GM23338 (cell line): ENCODE results near the gene SAMD13. TPM values are rescaled to one million over a fixed set of nuclear protein-coding genes. Genes with fewer than 3 reads are reported as not detected.

Source experiments
- ATAC-seq: fragments of 200-7000 bp; cut with Tn5 transposase; 3 replicates; pipeline ENCODE4 v1.9.1; 2020
- DNase-seq: peaks from one replicate; pipeline ENCODE4 v3.0.0-alpha.2; 2015; ENCODE audit warnings: low spot score
- H2AFZ ChIP-seq: fragments of 200-600 bp; sonication (generic); 2 replicates; pipeline ENCODE4 v1.8.0; 2016; ENCODE audit warnings: antibody characterized with exemption, mild to moderate bottlenecking, moderate library complexity
- H3F3A ChIP-seq: fragments of 200-600 bp; sonication (generic); replicated peaks from 2 replicates; pipeline ENCODE4 v1.8.0; 2017; ENCODE audit warnings: antibody characterized with exemption, mixed run types, low read depth
- H3K27ac ChIP-seq: fragments of 200-600 bp; sonication (generic); 2 replicates; pipeline ENCODE4 v1.6.1; 2016; ENCODE audit warnings: low read depth
- H3K27me3 ChIP-seq: fragments of 200-600 bp; sonication (generic); 2 replicates; pipeline ENCODE4 v1.8.0; 2016; ENCODE audit warnings: mild to moderate bottlenecking, mixed run types, moderate library complexity; ENCODE audit not compliant: insufficient read depth
- H3K36me3 ChIP-seq: fragments of 200-600 bp; sonication (generic); 2 replicates; pipeline ENCODE4 v1.8.0; 2016; ENCODE audit warnings: mild to moderate bottlenecking; ENCODE audit not compliant: insufficient read depth
- H3K4me1 ChIP-seq: fragments of 200-600 bp; sonication (generic); 2 replicates; pipeline ENCODE4 v1.8.0; 2016; ENCODE audit warnings: mild to moderate bottlenecking, moderate library complexity; ENCODE audit not compliant: insufficient read depth
- H3K4me2 ChIP-seq: fragments of 200-600 bp; sonication (generic); 2 replicates; pipeline ENCODE4 v1.7.1; 2017; ENCODE audit warnings: mixed run types
- H3K4me3 ChIP-seq: fragments of 200-600 bp; sonication (generic); 2 replicates; pipeline ENCODE4 v1.6.1; 2016; ENCODE audit warnings: mixed run types
- H3K79me2 ChIP-seq: fragments of 200-600 bp; sonication (generic); replicated peaks from 2 replicates; pipeline ENCODE4 v1.8.0; 2017; ENCODE audit warnings: mild to moderate bottlenecking; ENCODE audit not compliant: insufficient read depth
- H3K9me2 ChIP-seq: fragments of 200-600 bp; sonication (generic); 2 replicates; pipeline ENCODE4 v1.8.0; 2017; ENCODE audit not compliant: insufficient read depth
- H4K20me1 ChIP-seq: fragments of 200-600 bp; sonication (generic); replicated peaks from 2 replicates; pipeline ENCODE4 v1.8.0; 2017; ENCODE audit warnings: mild to moderate bottlenecking; ENCODE audit not compliant: insufficient read depth
- H3K27ac Mint-ChIP-seq: 2 replicates; pipeline ENCODE4 v1.8.0; 2020; ENCODE audit warnings: inconsistent platforms, mild to moderate bottlenecking, moderate library complexity, mixed read lengths
- H3K27me3 Mint-ChIP-seq: 3 replicates; pipeline ENCODE4 v1.8.0; 2022; ENCODE audit warnings: low read depth, mild to moderate bottlenecking, moderate library complexity, mixed read lengths, inconsistent platforms; ENCODE audit not compliant: insufficient read depth, poor library complexity
- H3K36me3 Mint-ChIP-seq: 3 replicates; pipeline ENCODE4 v1.8.0; 2021; ENCODE audit warnings: low read depth, mild to moderate bottlenecking, inconsistent platforms, moderate library complexity, mixed read lengths
- H3K4me1 Mint-ChIP-seq: 3 replicates; pipeline ENCODE4 v1.8.0; 2020; ENCODE audit warnings: mild to moderate bottlenecking, inconsistent platforms, mixed read lengths
- H3K4me3 Mint-ChIP-seq: 3 replicates; pipeline ENCODE4 v1.8.0; 2021; ENCODE audit warnings: moderate library complexity, mild to moderate bottlenecking, inconsistent platforms, mixed read lengths
- H3K9me3 Mint-ChIP-seq: 3 replicates; pipeline ENCODE4 v1.8.0; 2020; ENCODE audit warnings: moderate library complexity, mild to moderate bottlenecking, inconsistent platforms, mixed read lengths
- CREB1 ChIP-seq: fragments of 250-450 bp; sonication (Bioruptor Pico); IDR thresholded peaks from 2 replicates; pipeline ENCODE4 v1.5.0; 2020; ENCODE audit warnings: low read depth, mild to moderate bottlenecking, moderate library complexity
- ETS1 ChIP-seq: IDR thresholded peaks from 2 replicates; pipeline ENCODE4 v1.6.1; 2016; ENCODE audit warnings: antibody characterized with exemption
- EZH2 ChIP-seq: fragments of 200-600 bp; sonication (generic); IDR thresholded peaks from one replicate; pipeline ENCODE4 v1.8.0; 2017; ENCODE audit warnings: antibody characterized with exemption, mild to moderate bottlenecking, low read depth; ENCODE audit not compliant: unreplicated experiment
- EZH2phosphoT487 ChIP-seq: fragments of 200-600 bp; sonication (generic); IDR thresholded peaks from one replicate; pipeline ENCODE4 v1.8.1; 2018; ENCODE audit warnings: antibody characterized with exemption; ENCODE audit not compliant: unreplicated experiment
- JUNB ChIP-seq: IDR thresholded peaks from one replicate; pipeline ENCODE4 v1.6.1; 2016; ENCODE audit warnings: antibody characterized with exemption; ENCODE audit not compliant: unreplicated experiment
- NANOG ChIP-seq: IDR thresholded peaks from 2 replicates; pipeline ENCODE4 v1.6.1; 2016; ENCODE audit warnings: antibody characterized with exemption, borderline replicate concordance
- POLR2AphosphoS5 ChIP-seq: IDR thresholded peaks from 2 replicates; pipeline ENCODE4 v1.6.1; 2016; ENCODE audit warnings: antibody characterized with exemption, low read depth
- REST ChIP-seq: IDR thresholded peaks from one replicate; pipeline ENCODE4 v1.6.1; 2018; ENCODE audit warnings: antibody characterized with exemption; ENCODE audit not compliant: unreplicated experiment
- STAT1 ChIP-seq: IDR thresholded peaks from one replicate; pipeline ENCODE4 v1.6.1; 2016; ENCODE audit warnings: antibody characterized with exemption; ENCODE audit not compliant: unreplicated experiment
- ZNF114 ChIP-seq: fragments of 250-450 bp; sonication (Bioruptor Pico); IDR thresholded peaks from 2 replicates; pipeline ENCODE4 v1.5.0; 2020; ENCODE audit warnings: mild to moderate bottlenecking, moderate library complexity
- ZNF331 ChIP-seq: fragments of 250-450 bp; sonication (Bioruptor Pico); IDR thresholded peaks from 2 replicates; pipeline ENCODE4 v1.5.0; 2020; ENCODE audit warnings: low read depth, mild to moderate bottlenecking, moderate library complexity
- polyA plus RNA-seq: library from polyadenylated mRNA; unstranded; fragments of >200 nt; fragmentation: Nextera tagmentation; extraction: Ambion mirVana; gene quantifications from 2 replicates; pipeline ENCODE4 v1.2.1, GENCODE V29; 2016
- total RNA-seq: library from RNA; depleted of rRNA; stranded (reverse); fragments of >200 nt; shearing (Covaris generic); gene quantifications from 2 replicates; pipeline ENCODE4 v1.2.3, GENCODE V29; 2014
- TF ChIP-seq, protein P1 (sequence below): fragments of 250-450 bp; sonication (Bioruptor Pico); IDR thresholded peaks from 2 replicates; pipeline ENCODE4 v1.5.0; 2020; ENCODE audit warnings: mild to moderate bottlenecking, moderate library complexity
- TF ChIP-seq, protein P2 (sequence below), 2 experiments: fragments of 200-600 bp in 1 of 2; sonication (generic) in 1 of 2; conservative IDR thresholded peaks; 2 replicates each; pipeline versions ENCODE4 v1.5.1 to v1.6.1; 2016 to 2017; ENCODE audit warnings: antibody characterized with exemption in 2 of 2, low read depth in 2 of 2, mild to moderate bottlenecking in 2 of 2, moderate library complexity in 1 of 2

The SAMD13 gene
- total and polyA plus RNA-seq, 2 experiments from 2014 or later = 2.5 to 3.6 TPM

DNA sequence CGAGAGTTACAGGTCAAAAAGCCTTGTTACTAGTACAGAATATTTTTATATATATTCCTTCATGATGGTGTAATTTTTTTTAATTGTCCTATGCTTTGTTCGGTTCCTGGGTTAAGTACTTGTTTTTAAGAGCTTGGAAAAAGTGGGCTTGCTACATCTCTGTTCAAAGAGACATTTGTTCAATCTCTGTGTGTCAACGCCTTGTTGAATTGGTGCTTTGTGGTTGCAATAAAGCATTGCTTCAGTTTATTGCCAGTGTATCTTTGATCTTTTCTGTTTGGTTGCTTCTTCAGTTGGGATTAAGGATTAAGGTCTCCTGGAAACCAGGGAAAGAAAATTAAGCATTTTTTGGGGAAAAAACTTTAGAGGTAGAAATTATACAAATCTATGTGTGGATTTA is 49.0 kb downstream of the SAMD13 start:
- Histone ChIP-seq H3K9me2 (no peaks in the 10 kb centered on the region), H3K4me1 (no peaks in the 10 kb centered on the region), H3K4me3 (no peak overlapping the region), H3K4me2 (no peak overlapping the region), H3F3A (no peaks in the 10 kb centered on the region), H3K79me2 (no peaks in the 10 kb centered on the region), H4K20me1 (no peaks in the 10 kb centered on the region), H3K27me3 (no peaks in the 10 kb centered on the region), H2AFZ (no peak overlapping the region), H3K36me3 (no peaks in the 10 kb centered on the region), H3K27ac (no peak overlapping the region)
- ATAC-seq = no peak
- TF ChIP-seq EZH2phosphoT487 (no peak), REST (no peak), CREB1 (CRISPR knock-in tag) (no peak), EZH2 (no peak), STAT1 (no peak), ZNF331 (no peak), JUNB (no peak), POLR2AphosphoS5 (no peak), ZNF114 (no peak), ETS1 (no peak), NANOG (no peak)
- TF ChIP-seq, protein P1, sequence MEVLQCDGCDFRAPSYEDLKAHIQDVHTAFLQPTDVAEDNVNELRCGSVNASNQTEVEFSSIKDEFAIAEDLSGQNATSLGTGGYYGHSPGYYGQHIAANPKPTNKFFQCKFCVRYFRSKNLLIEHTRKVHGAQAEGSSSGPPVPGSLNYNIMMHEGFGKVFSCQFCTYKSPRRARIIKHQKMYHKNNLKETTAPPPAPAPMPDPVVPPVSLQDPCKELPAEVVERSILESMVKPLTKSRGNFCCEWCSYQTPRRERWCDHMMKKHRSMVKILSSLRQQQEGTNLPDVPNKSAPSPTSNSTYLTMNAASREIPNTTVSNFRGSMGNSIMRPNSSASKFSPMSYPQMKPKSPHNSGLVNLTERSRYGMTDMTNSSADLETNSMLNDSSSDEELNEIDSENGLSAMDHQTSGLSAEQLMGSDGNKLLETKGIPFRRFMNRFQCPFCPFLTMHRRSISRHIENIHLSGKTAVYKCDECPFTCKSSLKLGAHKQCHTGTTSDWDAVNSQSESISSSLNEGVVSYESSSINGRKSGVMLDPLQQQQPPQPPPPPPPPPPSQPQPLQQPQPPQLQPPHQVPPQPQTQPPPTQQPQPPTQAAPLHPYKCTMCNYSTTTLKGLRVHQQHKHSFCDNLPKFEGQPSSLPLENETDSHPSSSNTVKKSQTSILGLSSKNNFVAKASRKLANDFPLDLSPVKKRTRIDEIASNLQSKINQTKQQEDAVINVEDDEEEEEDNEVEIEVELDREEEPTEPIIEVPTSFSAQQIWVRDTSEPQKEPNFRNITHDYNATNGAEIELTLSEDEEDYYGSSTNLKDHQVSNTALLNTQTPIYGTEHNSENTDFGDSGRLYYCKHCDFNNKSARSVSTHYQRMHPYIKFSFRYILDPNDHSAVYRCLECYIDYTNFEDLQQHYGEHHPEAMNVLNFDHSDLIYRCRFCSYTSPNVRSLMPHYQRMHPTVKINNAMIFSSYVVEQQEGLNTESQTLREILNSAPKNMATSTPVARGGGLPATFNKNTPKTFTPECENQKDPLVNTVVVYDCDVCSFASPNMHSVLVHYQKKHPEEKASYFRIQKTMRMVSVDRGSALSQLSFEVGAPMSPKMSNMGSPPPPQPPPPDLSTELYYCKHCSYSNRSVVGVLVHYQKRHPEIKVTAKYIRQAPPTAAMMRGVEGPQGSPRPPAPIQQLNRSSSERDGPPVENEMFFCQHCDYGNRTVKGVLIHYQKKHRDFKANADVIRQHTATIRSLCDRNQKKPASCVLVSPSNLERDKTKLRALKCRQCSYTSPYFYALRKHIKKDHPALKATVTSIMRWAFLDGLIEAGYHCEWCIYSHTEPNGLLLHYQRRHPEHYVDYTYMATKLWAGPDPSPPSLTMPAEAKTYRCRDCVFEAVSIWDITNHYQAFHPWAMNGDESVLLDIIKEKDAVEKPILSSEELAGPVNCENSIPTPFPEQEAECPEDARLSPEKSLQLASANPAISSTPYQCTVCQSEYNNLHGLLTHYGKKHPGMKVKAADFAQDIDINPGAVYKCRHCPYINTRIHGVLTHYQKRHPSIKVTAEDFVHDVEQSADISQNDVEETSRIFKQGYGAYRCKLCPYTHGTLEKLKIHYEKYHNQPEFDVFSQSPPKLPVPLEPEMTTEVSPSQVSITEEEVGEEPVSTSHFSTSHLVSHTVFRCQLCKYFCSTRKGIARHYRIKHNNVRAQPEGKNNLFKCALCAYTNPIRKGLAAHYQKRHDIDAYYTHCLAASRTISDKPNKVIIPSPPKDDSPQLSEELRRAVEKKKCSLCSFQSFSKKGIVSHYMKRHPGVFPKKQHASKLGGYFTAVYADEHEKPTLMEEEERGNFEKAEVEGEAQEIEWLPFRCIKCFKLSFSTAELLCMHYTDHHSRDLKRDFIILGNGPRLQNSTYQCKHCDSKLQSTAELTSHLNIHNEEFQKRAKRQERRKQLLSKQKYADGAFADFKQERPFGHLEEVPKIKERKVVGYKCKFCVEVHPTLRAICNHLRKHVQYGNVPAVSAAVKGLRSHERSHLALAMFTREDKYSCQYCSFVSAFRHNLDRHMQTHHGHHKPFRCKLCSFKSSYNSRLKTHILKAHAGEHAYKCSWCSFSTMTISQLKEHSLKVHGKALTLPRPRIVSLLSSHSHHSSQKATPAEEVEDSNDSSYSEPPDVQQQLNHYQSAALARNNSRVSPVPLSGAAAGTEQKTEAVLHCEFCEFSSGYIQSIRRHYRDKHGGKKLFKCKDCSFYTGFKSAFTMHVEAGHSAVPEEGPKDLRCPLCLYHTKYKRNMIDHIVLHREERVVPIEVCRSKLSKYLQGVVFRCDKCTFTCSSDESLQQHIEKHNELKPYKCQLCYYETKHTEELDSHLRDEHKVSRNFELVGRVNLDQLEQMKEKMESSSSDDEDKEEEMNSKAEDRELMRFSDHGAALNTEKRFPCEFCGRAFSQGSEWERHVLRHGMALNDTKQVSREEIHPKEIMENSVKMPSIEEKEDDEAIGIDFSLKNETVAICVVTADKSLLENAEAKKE (CRISPR knock-in tag) = no peak
- TF ChIP-seq, protein P2, sequence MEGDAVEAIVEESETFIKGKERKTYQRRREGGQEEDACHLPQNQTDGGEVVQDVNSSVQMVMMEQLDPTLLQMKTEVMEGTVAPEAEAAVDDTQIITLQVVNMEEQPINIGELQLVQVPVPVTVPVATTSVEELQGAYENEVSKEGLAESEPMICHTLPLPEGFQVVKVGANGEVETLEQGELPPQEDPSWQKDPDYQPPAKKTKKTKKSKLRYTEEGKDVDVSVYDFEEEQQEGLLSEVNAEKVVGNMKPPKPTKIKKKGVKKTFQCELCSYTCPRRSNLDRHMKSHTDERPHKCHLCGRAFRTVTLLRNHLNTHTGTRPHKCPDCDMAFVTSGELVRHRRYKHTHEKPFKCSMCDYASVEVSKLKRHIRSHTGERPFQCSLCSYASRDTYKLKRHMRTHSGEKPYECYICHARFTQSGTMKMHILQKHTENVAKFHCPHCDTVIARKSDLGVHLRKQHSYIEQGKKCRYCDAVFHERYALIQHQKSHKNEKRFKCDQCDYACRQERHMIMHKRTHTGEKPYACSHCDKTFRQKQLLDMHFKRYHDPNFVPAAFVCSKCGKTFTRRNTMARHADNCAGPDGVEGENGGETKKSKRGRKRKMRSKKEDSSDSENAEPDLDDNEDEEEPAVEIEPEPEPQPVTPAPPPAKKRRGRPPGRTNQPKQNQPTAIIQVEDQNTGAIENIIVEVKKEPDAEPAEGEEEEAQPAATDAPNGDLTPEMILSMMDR (conservative IDR thresholded peaks at IDR 0.05; ENCODE audit: low read depth in 2 of 2) = no peak
- no peak for DNase-seq
- Mint-ChIP-seq H3K27me3 (peaks cover under 1% of the 10 kb centered on the region), H3K36me3 (no peaks in the 10 kb centered on the region), H3K4me3 (no peak overlapping the region), H3K4me1 (no peaks in the 10 kb centered on the region), H3K27ac (no peak overlapping the region; the same call in 1 of the 2 replicates), H3K9me3 (no peaks in the 10 kb centered on the region)
